ACC112 (cell line): ENCODE data around the gene MVP.
A peak's percentile ranks its signal among the peaks of the same experiment; 100 is the strongest.
"Not testable (repeated sequence)": the region's sequence is repeated elsewhere in the genome, so short reads cannot be mapped to it uniquely, and the experiment has no call there.

Experiments used
- H2AFZ ChIP-seq: fragments of 200-600 bp; sonication (generic); one replicate; pipeline ENCODE4 v1.6.0; 2017; ENCODE audit warnings: antibody characterized with exemption, low read length; ENCODE audit not compliant: unreplicated experiment
- H3K27ac ChIP-seq: fragments of 200-600 bp; sonication (generic); 2 replicates; pipeline ENCODE4 v1.5.1; 2014; ENCODE audit warnings: low read depth, mild to moderate bottlenecking, antibody characterized with exemption, low read length, moderate library complexity
- H3K27me3 ChIP-seq: fragments of 200-600 bp; sonication (generic); 2 replicates; pipeline ENCODE4 v1.6.1; 2014; ENCODE audit warnings: mild to moderate bottlenecking, antibody characterized with exemption, low read length, moderate library complexity, mixed read lengths; ENCODE audit not compliant: insufficient read depth
- H3K36me3 ChIP-seq: fragments of 200-600 bp; sonication (generic); 2 replicates; pipeline ENCODE4 v1.6.1; 2016; ENCODE audit warnings: mild to moderate bottlenecking, antibody characterized with exemption, low read length, moderate library complexity, mixed read lengths; ENCODE audit not compliant: insufficient read depth
- H3K4me1 ChIP-seq: fragments of 200-600 bp; sonication (generic); one replicate; pipeline ENCODE4 v1.6.1; 2016; ENCODE audit warnings: low read length, mixed read lengths; ENCODE audit not compliant: insufficient read depth, unreplicated experiment, control insufficient read depth
- H3K4me3 ChIP-seq: fragments of 200-600 bp; sonication (generic); 2 replicates; pipeline ENCODE4 v1.5.1; 2014; ENCODE audit warnings: mild to moderate bottlenecking, low read depth, low read length
- H3K79me2 ChIP-seq: fragments of 200-600 bp; sonication (generic); one replicate; pipeline ENCODE4 v1.6.0; 2016; ENCODE audit warnings: low read length; ENCODE audit not compliant: control insufficient read depth, unreplicated experiment, insufficient read depth

MVP gene

DNA sequence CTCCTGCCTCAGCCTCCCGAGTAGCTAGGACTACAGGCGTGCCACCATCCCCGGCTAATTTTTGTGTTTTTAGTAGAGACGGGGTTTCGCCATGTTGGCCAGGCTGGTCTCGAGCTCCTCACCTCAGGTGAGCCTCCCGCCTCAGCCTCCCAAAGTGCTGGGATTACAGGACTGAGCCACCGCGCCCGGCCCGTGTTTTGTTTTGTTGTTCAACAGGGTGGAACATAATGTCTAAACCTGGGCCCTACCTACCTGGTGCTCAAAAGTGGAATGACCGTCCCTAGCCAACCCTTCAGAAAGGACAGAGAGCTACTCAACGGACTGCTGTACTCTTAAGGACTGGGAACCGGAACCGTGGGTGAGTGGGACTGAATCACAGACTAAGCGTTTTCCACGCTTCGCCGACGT is 30.5 kb upstream of the MVP start:
- H3K27ac ChIP-seq = no peak overlapping the region; the same call in 1 of the 2 replicates
- H2AFZ ChIP-seq = peak overlapping the region; percentile 92
- H3K36me3 ChIP-seq = no peaks in the 10 kb centered on the region

GRCh38 chr16:29790183-29790948 is 29.9 kb upstream of the MVP start, which contains the start of gene KIF22:
TSS of gene KIF22 (plus strand) at chr16:29790751. CDS start at chr16:29790760, 9 bp downstream.
- Histone ChIP-seq H3K27me3 (no peaks in the 10 kb centered on the region), H3K79me2 (peaks cover 49% of the 10 kb centered on the region), H3K4me1 (peaks cover 22% of the 10 kb centered on the region), H3K4me3 (peak within 1 kb of the TSS; percentile 97), H3K27ac (peak within 1 kb of the TSS; percentile 10), H2AFZ (peak within 1 kb of the TSS; percentile 92), H3K36me3 (no peaks in the 10 kb centered on the region)

More for the DNA sequence above, 30.5 kb upstream of the MVP start:
- no peaks in the 10 kb centered on the region for H3K27me3 ChIP-seq
- H3K4me3 ChIP-seq = peak overlapping the region; percentile 97
- peaks cover 43% of the 10 kb centered on the region for H3K79me2 ChIP-seq
- H3K4me1 ChIP-seq = peaks cover 24% of the 10 kb centered on the region

- peaks cover 55% of the 10 kb centered on the region for H3K79me2 ChIP-seq
- H3K27ac ChIP-seq = peak overlapping the region; percentile 10; the same call in 1 of the 2 replicates
- no peaks in the 10 kb centered on the region for H3K36me3 ChIP-seq
- H3K4me3 ChIP-seq = peak overlapping the region; percentile 97
- H3K27me3 ChIP-seq = no peaks in the 10 kb centered on the region
- peak overlapping the region; percentile 33 for H2AFZ ChIP-seq
- peaks cover 18% of the 10 kb centered on the region for H3K4me1 ChIP-seq
These were observed 29.1 kb upstream of the MVP start for GRCh38 chr16:29790949-29791844.

GRCh38 chr16:29791845-29792807 is 28.1 kb upstream of the MVP start:
- Histone ChIP-seq H3K79me2 (peaks cover 59% of the 10 kb centered on the region), H2AFZ (no peak overlapping the region), H3K27me3 (no peaks in the 10 kb centered on the region), H3K4me3 (peak overlapping the region; percentile 97), H3K36me3 (no peaks in the 10 kb centered on the region), H3K4me1 (peaks cover 18% of the 10 kb centered on the region), H3K27ac (no peak overlapping the region)

DNA sequence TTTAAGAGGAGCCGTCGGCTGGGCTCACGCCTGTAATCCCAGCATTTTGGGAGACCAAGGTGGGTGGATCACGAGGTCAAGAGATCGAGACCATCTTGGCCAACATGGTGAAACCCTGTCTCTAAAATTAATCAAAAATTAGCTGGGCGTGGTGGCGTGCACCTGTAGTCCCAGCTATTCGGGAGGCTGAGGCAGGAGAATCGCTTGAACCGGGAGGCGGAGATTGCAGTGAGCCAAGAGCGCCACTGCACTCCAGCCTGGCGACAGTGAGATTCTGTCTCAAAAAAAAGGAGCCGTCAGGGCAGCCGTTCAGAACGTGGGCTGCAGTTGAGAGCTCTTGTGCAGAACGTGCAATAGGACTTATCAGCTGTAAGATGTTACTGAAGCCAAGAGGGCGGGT is 27.1 kb upstream of the MVP start:
- H3K27me3 ChIP-seq, H3K36me3 ChIP-seq, H3K4me3 ChIP-seq, H2AFZ ChIP-seq, H3K27ac ChIP-seq: not testable (repeated sequence)
- Histone ChIP-seq H3K4me1 (peaks cover 18% of the 10 kb centered on the region), H3K79me2 (peaks cover 59% of the 10 kb centered on the region)

DNA sequence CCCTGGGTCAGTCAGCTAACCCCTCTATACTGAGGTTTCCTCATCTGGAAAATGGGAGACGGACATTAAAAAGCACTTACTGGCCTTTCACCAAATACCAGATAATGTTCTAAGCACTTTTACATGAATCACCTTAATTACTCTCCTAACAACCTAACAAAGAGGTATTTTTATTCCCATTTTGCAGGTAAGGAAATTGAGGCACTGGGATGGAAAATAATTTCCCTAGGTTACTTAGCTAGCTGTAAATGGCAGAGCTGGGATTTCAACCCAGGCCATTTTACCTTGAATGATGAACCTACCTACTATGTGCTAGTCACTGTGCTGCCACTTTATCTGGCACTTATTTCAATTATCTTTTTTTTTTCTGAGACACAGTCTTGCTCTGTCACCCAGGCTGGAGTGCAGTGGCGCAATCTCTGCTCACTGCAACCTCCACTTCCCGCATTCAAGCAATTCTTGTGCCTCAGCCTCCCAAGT is 26.0 kb upstream of the MVP start:
- Histone ChIP-seq H3K4me1 (peaks cover 18% of the 10 kb centered on the region), H3K4me3 (no peak overlapping the region), H3K27ac (no peak overlapping the region), H3K79me2 (peaks cover 59% of the 10 kb centered on the region), H3K36me3 (peaks cover 7% of the 10 kb centered on the region; the same call in 1 of the 2 replicates), H3K27me3 (no peaks in the 10 kb centered on the region), H2AFZ (no peak overlapping the region)

DNA sequence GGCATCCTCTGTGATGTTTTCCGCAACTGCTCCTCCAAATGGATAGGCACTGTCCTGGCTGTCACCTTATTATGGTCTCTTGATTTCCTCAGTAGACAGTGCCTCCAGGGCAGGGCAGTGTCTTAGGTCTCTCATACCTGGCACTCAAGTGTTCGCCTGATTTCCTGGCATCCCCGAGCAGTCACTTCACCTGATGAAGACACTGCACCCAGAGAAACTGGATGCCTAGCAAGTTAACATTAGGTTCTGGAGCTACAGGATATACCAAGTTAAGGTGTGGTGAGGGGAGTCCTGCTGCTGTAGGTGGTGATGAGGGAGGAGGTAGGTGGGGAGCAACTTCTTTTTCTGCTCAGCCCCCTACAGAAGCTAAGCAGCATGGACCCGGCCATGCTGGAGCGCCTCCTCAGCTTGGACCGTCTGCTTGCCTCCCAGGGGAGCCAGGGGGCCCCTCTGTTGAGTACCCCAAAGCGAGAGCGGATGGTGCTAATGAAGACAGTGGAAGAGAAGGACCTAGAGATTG is 17.8 kb upstream of the MVP start:
- H2AFZ ChIP-seq = no peak overlapping the region
- H3K4me1 ChIP-seq = peaks cover 11% of the 10 kb centered on the region
- H3K27me3 ChIP-seq = no peaks in the 10 kb centered on the region
- no peak overlapping the region for H3K27ac ChIP-seq
- H3K4me3 ChIP-seq = no peak overlapping the region
- H3K36me3 ChIP-seq = peaks cover 18% of the 10 kb centered on the region; the same call in 1 of the 2 replicates
- H3K79me2 ChIP-seq = no peaks in the 10 kb centered on the region

DNA sequence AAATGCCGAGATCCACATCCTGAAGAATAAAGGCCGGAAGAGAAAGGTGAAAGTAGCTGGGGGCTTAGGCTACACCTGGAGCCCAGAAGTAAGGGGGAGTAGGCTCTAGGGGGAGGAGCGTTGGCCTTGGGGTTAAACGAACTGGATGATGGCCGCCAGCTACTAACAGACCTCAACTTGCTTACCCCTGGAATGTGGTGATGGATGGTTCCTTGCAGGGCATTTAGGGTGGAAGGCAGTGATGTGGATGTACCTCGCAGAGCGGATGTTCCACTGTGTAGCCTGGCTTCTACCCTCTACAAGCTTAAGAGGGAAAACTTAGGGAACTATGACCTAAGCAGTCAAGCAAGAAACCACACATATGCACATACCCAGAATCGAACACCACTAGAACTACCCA is 16.2 kb upstream of the MVP start:
- Histone ChIP-seq H3K4me3 (peak overlapping the region; percentile 86), H3K79me2 (peaks cover 10% of the 10 kb centered on the region), H3K36me3 (peaks cover 20% of the 10 kb centered on the region; the same call in 1 of the 2 replicates), H2AFZ (no peak overlapping the region), H3K4me1 (peaks cover 19% of the 10 kb centered on the region), H3K27ac (peak overlapping the region; percentile 81), H3K27me3 (no peaks in the 10 kb centered on the region)

- H3K4me3 ChIP-seq = peak overlapping the region; percentile 86
- H3K4me1 ChIP-seq = peaks cover 26% of the 10 kb centered on the region
- peak overlapping the region; percentile 39 for H2AFZ ChIP-seq
These were observed 15.6 kb upstream of the MVP start for GRCh38 chr16:29804455-29805231.

More at GRCh38 chr16:29804455-29805231, 15.6 kb upstream of the MVP start:
- peaks cover 16% of the 10 kb centered on the region for H3K79me2 ChIP-seq
- H3K36me3 ChIP-seq = peaks cover 18% of the 10 kb centered on the region; the same call in 1 of the 2 replicates
- no peaks in the 10 kb centered on the region for H3K27me3 ChIP-seq
- peak overlapping the region; percentile 81 for H3K27ac ChIP-seq
